ENCODE data around the gene PRELID1.

PRELID1 gene

DNA sequence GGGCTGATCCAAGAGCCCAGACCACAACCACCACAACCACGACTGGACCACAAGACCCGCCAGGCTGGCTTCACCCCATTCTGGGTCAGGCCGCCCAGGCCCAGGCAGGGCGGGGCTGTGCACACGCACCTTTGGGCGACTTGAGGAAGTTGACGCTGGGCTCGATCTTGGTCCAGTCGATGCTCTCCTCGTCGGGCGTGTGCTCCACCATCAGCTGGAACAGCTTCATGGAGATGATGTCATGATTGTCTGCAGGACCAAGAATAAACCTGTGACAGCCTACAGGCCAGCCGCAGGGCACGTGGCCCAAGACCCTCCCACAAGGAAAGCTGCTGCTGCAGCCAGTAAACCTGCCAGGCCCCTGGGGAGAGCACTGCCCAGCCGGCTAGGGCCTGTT, 30.6 kb downstream of the PRELID1 start:
- Histone ChIP-seq H2AFZ (ENCODE audit: low read depth, low read length, severe bottlenecking) (no peak overlapping the region), H3K4me3 (ENCODE audit: insufficient read depth, low read length, poor library complexity, severe bottlenecking) (no peak overlapping the region), H3K9me2 (replicated peaks; ENCODE audit: insufficient read depth, low read length) (no peaks in the 10 kb centered on the region), H3K27ac (ENCODE audit: low read depth, low read length) (no peak overlapping the region), H3K9ac (ENCODE audit: low read length) (no peak overlapping the region), H3F3A (ENCODE audit: insufficient read depth) (no peaks in the 10 kb centered on the region), H3K79me2 (ENCODE audit: insufficient read depth, low read length) (peaks cover 5% of the 10 kb centered on the region; the same call in 1 of the 2 replicates), H3K27me3 (ENCODE audit: low read length) (no peaks in the 10 kb centered on the region), H3K4me2 (ENCODE audit: low read depth, low read length, poor library complexity, severe bottlenecking) (no peak overlapping the region), H3K36me3 (ENCODE audit: low read length) (0 out of 2 replicates have a peak, but pooled peaks cover 7% of the 10 kb centered on the region), H3K9me3 (ENCODE audit: insufficient read depth, low read length) (no peaks in the 10 kb centered on the region), H4K20me1 (ENCODE audit: low read depth, low read length) (no peaks in the 10 kb centered on the region)
- no peak for TF ChIP-seq EZH2phosphoT487 (conservative IDR thresholded peaks at IDR 0.05; ENCODE audit: low read length)
- TF ChIP-seq, protein P1, sequence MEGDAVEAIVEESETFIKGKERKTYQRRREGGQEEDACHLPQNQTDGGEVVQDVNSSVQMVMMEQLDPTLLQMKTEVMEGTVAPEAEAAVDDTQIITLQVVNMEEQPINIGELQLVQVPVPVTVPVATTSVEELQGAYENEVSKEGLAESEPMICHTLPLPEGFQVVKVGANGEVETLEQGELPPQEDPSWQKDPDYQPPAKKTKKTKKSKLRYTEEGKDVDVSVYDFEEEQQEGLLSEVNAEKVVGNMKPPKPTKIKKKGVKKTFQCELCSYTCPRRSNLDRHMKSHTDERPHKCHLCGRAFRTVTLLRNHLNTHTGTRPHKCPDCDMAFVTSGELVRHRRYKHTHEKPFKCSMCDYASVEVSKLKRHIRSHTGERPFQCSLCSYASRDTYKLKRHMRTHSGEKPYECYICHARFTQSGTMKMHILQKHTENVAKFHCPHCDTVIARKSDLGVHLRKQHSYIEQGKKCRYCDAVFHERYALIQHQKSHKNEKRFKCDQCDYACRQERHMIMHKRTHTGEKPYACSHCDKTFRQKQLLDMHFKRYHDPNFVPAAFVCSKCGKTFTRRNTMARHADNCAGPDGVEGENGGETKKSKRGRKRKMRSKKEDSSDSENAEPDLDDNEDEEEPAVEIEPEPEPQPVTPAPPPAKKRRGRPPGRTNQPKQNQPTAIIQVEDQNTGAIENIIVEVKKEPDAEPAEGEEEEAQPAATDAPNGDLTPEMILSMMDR (IDR thresholded peaks at IDR 0.05; ENCODE audit: insufficient read depth, low read length, poor library complexity, severe bottlenecking), result no peak

DNA sequence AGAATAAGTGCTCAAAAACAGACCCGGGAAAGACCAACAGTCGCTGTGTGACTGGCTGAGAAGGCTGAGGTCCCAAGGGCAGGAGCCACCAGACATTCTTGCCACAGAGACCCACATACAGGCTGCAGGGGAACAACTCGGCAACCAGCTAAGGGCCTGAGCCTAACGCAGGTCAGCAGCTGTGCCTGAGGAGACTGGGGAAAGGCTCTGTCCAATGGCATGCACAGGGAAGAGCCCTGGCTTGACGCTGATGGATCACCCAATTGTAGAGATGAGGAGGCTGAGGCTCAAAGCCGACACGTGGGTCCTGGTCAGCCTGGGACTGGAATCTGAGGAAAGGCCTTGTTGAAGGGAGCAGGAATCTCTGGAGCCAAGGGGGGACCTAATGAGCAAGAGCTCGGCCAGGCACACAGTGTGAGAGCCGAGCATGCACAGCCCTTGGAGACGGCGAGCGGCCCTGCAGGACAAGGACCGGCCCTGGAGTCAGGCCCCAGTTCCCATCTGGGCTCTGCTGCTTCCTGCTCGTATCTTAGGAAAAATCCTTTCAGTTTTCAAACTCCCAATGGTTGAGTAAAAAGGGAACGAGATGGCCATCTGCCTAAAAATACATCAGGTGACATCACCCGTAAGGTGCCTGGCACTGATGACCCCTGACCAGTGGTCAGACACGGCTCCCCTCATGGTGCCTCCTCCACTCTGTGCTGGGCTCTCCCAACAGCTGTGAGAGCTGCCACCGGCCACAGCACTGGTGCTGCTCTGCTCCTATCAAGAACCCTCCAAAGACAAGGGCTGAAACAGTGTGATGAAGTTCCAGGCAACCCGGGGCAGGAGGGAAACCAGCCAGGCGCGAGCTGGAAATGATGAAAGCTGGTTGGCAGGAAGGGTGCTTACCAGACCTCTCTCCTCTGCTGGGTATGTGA, 31.4 kb downstream of the PRELID1 start:
- Histone ChIP-seq H3K9me3 (ENCODE audit: insufficient read depth, low read length) (no peaks in the 10 kb centered on the region), H3K27ac (ENCODE audit: low read depth, low read length) (no peak overlapping the region), H3K4me3 (ENCODE audit: insufficient read depth, low read length, poor library complexity, severe bottlenecking) (no peak overlapping the region), H3F3A (ENCODE audit: insufficient read depth) (no peaks in the 10 kb centered on the region), H3K9ac (ENCODE audit: low read length) (no peak overlapping the region), H3K4me2 (ENCODE audit: low read depth, low read length, poor library complexity, severe bottlenecking) (no peak overlapping the region), H3K27me3 (ENCODE audit: low read length) (no peaks in the 10 kb centered on the region), H3K79me2 (ENCODE audit: insufficient read depth, low read length) (peaks cover 14% of the 10 kb centered on the region), H2AFZ (ENCODE audit: low read depth, low read length, severe bottlenecking) (no peak overlapping the region), H4K20me1 (ENCODE audit: low read depth, low read length) (no peaks in the 10 kb centered on the region), H3K9me2 (replicated peaks; ENCODE audit: insufficient read depth, low read length) (no peaks in the 10 kb centered on the region), H3K36me3 (ENCODE audit: low read length) (0 out of 2 replicates have a peak, but pooled peaks cover 7% of the 10 kb centered on the region)
- no peak for TF ChIP-seq EZH2phosphoT487 (conservative IDR thresholded peaks at IDR 0.05; ENCODE audit: low read length)
- TF ChIP-seq, protein P1 (IDR thresholded peaks at IDR 0.05; ENCODE audit: insufficient read depth, low read length, poor library complexity, severe bottlenecking), result no peak

DNA sequence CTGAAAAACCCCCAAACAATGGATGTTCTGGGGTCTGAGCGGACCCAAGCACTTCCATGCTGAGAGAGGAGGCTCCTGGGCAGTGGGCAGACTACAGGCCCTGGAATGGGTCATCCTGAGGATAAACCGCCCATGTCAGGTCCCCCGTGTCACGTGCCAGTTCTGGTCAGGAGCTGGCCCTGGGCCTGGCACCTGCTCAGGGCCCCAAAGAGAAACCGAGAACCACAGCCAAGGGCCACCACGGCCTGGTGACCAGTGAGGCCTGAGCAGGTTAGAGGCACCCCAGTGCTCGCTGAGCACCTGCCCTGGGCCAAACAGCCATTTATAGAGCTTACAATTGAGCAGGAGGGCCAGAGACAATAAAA, 32.1 kb downstream of the PRELID1 start:
- no peaks in the 10 kb centered on the region for H3K27me3 ChIP-seq (ENCODE audit: low read length)
- peaks cover 18% of the 10 kb centered on the region for H3K79me2 ChIP-seq (ENCODE audit: insufficient read depth, low read length)
- TF ChIP-seq, protein P1 (IDR thresholded peaks at IDR 0.05; ENCODE audit: insufficient read depth, low read length, poor library complexity, severe bottlenecking), result no peak
- H4K20me1 ChIP-seq (ENCODE audit: low read depth, low read length), result no peaks in the 10 kb centered on the region
- no peak overlapping the region for H3K27ac ChIP-seq (ENCODE audit: low read depth, low read length)
- no peak overlapping the region for H3K9ac ChIP-seq (ENCODE audit: low read length)
- no peaks in the 10 kb centered on the region for H3K9me3 ChIP-seq (ENCODE audit: insufficient read depth, low read length)
- 0 out of 2 replicates have a peak, but pooled peaks cover 7% of the 10 kb centered on the region for H3K36me3 ChIP-seq (ENCODE audit: low read length)
- H3K4me3 ChIP-seq (ENCODE audit: insufficient read depth, low read length, poor library complexity, severe bottlenecking), result no peak overlapping the region
- no peaks in the 10 kb centered on the region for H3F3A ChIP-seq (ENCODE audit: insufficient read depth)
- no peaks in the 10 kb centered on the region for H3K9me2 ChIP-seq (replicated peaks; ENCODE audit: insufficient read depth, low read length)
- H3K4me2 ChIP-seq (ENCODE audit: low read depth, low read length, poor library complexity, severe bottlenecking), result no peak overlapping the region
- H2AFZ ChIP-seq (ENCODE audit: low read depth, low read length, severe bottlenecking), result no peak overlapping the region
